GM12878 (cell line): ENCODE results near the gene FKBP3. TPM values are rescaled to one million over a fixed set of nuclear protein-coding genes. Genes with fewer than 3 reads are reported as not detected.
A peak's percentile ranks its signal among the peaks of the same experiment; 100 is the strongest.

ENCODE experiments used
- ATAC-seq: fragments of 200-7000 bp; cut with Tn5 transposase; 3 replicates; pipeline ENCODE4 v1.9.1; 2020; ENCODE audit warnings: mild to moderate bottlenecking, moderate library complexity
- BruUV-seq: library from RNA; stranded (reverse); fragments of 400-500 nt; replicated peaks from 2 replicates; lab custom pipeline; 2021; lab: Mats Ljungman, UMichigan
- CTCF ChIA-PET: fragments of 300-600 bp; sonication (Branson Sonifier 250); formaldehyde crosslinking; extraction: SDS; loops from one replicate; lab custom pipeline; 2021; ENCODE audit warnings: inconsistent platforms; lab: Yijun Ruan, JAX
- POLR2A ChIA-PET: fragments of 350-600 bp; formaldehyde crosslinking; extraction: SDS; loops from one replicate; lab custom pipeline; 2021; ENCODE audit warnings: inconsistent platforms; lab: Charles Lee
- RAD21 ChIA-PET: fragments of 300-600 bp; sonication (Branson Sonifier 250); formaldehyde crosslinking; loops from one replicate; lab custom pipeline; 2023; ENCODE audit warnings: antibody characterized with exemption; ENCODE audit not compliant: unreplicated experiment; lab: Charles Lee
- SMC1A ChIA-PET: fragments of 300-600 bp; sonication (Branson Sonifier 250); formaldehyde crosslinking; loops from one replicate; lab custom pipeline; 2023; ENCODE audit not compliant: unreplicated experiment, uncharacterized antibody; lab: Charles Lee
- DNase-seq: peaks from one replicate; pipeline ENCODE4 v3.0.0-alpha.2; 2011; ENCODE audit warnings: low read depth, low spot score
- FAIRE-seq: peaks from 3 replicates; lab custom pipeline; 2011; peaks lifted over from hg19 to GRCh38; lab: Jason Lieb, UNC
- H2AFZ ChIP-seq: 2 replicates; pipeline ENCODE4 v1.6.0; 2011; ENCODE audit warnings: low read depth, low read length, control low read depth; ENCODE audit not compliant: control insufficient read depth
- H3K27ac ChIP-seq: 2 replicates; pipeline ENCODE4 v1.5.1; 2011; ENCODE audit warnings: control low read depth; ENCODE audit not compliant: control insufficient read depth, insufficient read depth
- H3K27me3 ChIP-seq, 2 experiments: replicated peaks in 1 of 2; 2 replicates each; pipeline versions ENCODE4 v1.6.0 to v1.6.1; 2011; ENCODE audit warnings: low read length in 1 of 2; ENCODE audit not compliant: control insufficient read depth in 2 of 2, insufficient read depth in 2 of 2
- H3K36me3 ChIP-seq, 2 experiments: 2 replicates each; pipeline ENCODE4 v1.5.1; 2011; ENCODE audit warnings: low read length in 1 of 2; ENCODE audit not compliant: control insufficient read depth in 2 of 2, insufficient read depth in 2 of 2
- H3K4me1 ChIP-seq: 2 replicates; pipeline ENCODE4 v1.6.1; 2011; ENCODE audit warnings: mild to moderate bottlenecking, low read length, moderate library complexity, mixed read lengths; ENCODE audit not compliant: control insufficient read depth, insufficient read depth
- H3K4me2 ChIP-seq: 2 replicates; pipeline ENCODE4 v1.6.0; 2011; ENCODE audit warnings: control low read depth; ENCODE audit not compliant: control insufficient read depth, insufficient read depth
- H3K4me3 ChIP-seq: fragments of 200-600 bp; sonication (generic); 2 replicates; pipeline ENCODE4 v1.5.1; 2016
- H3K79me2 ChIP-seq: 2 replicates; pipeline ENCODE4 v1.6.0; 2011; ENCODE audit warnings: low read length; ENCODE audit not compliant: control insufficient read depth, insufficient read depth
- H3K9ac ChIP-seq: 2 replicates; pipeline ENCODE4 v1.8.0; 2011; ENCODE audit warnings: low read length, control low read depth, mixed read lengths; ENCODE audit not compliant: control insufficient read depth, insufficient read depth
- H3K9me3 ChIP-seq: replicated peaks from 3 replicates; pipeline ENCODE4 v1.5.1; 2011; ENCODE audit warnings: mild to moderate bottlenecking, low read length; ENCODE audit not compliant: control insufficient read depth, insufficient read depth
- H4K20me1 ChIP-seq: 2 replicates; pipeline ENCODE4 v1.6.0; 2011; ENCODE audit not compliant: control insufficient read depth, insufficient read depth
- CEBPB ChIP-seq, 2 experiments: fragments of 150-350 bp in 1 of 2; IDR thresholded peaks; 2 replicates each; pipeline ENCODE4 v1.6.1; 2012 to 2014; ENCODE audit warnings: low read depth in 2 of 2, low read length in 2 of 2, borderline replicate concordance in 1 of 2, inconsistent platforms in 1 of 2
- CHD2 ChIP-seq: IDR thresholded peaks from 2 replicates; pipeline ENCODE4 v1.6.1; 2011; ENCODE audit warnings: low read depth, low read length, improper control_type of control experiment, borderline replicate concordance
- CHD4 ChIP-seq: fragments of 200-600 bp; sonication (generic); IDR thresholded peaks from 2 replicates; pipeline ENCODE4 v1.6.1; 2016; ENCODE audit warnings: mild to moderate bottlenecking
- CUX1 ChIP-seq: IDR thresholded peaks from 2 replicates; pipeline ENCODE4 v1.6.1; 2012; ENCODE audit warnings: improper control_type of control experiment, low read depth, low read length; ENCODE audit not compliant: insufficient replicate concordance
- ELK1 ChIP-seq: IDR thresholded peaks from 2 replicates; pipeline ENCODE4 v1.6.1; 2012; ENCODE audit warnings: low read depth, low read length, improper control_type of control experiment
- GATAD2B ChIP-seq: fragments of 450-650 bp; conservative IDR thresholded peaks from 2 replicates; pipeline ENCODE4 v1.6.1; 2017; ENCODE audit warnings: low read depth, mild to moderate bottlenecking, moderate library complexity
- IRF4 ChIP-seq: IDR thresholded peaks from 2 replicates; pipeline ENCODE4 v1.6.1; 2011; ENCODE audit warnings: low read depth, low read length
- IRF5 ChIP-seq: fragments of 450-650 bp; IDR thresholded peaks from 2 replicates; pipeline ENCODE4 v1.6.1; 2017; ENCODE audit warnings: borderline replicate concordance
- MXI1 ChIP-seq: fragments of 150-350 bp; IDR thresholded peaks from 2 replicates; pipeline ENCODE4 v1.6.1; 2011; ENCODE audit warnings: low read depth, mild to moderate bottlenecking, inconsistent platforms, low read length, improper control_type of control experiment
- NFYA ChIP-seq: IDR thresholded peaks from 2 replicates; pipeline ENCODE4 v1.6.1; 2011; ENCODE audit warnings: low read depth, mild to moderate bottlenecking, low read length, improper control_type of control experiment, borderline replicate concordance
- POU2F2 ChIP-seq: IDR thresholded peaks from 3 replicates; pipeline ENCODE4 v1.6.1; 2011; ENCODE audit warnings: low read depth, mild to moderate bottlenecking, low read length, borderline replicate concordance
- RAD21 ChIP-seq: IDR thresholded peaks from 2 replicates; pipeline ENCODE4 v1.6.1; 2011; ENCODE audit warnings: mild to moderate bottlenecking, low read depth, low read length, moderate library complexity; ENCODE audit not compliant: insufficient read depth
- RUNX3 ChIP-seq: IDR thresholded peaks from 2 replicates; pipeline ENCODE4 v1.6.1; 2012; ENCODE audit warnings: low read length, inconsistent platforms
- SIN3A ChIP-seq: IDR thresholded peaks from 2 replicates; pipeline ENCODE4 v1.6.1; 2012; ENCODE audit warnings: low read depth, low read length, improper control_type of control experiment
- YBX1 ChIP-seq: fragments of 450-650 bp; IDR thresholded peaks from 2 replicates; pipeline ENCODE4 v1.6.1; 2016; ENCODE audit warnings: antibody characterized with exemption
- ZBED1 ChIP-seq: IDR thresholded peaks from 2 replicates; pipeline ENCODE4 v1.6.1; 2016; ENCODE audit warnings: borderline replicate concordance
- in situ Hi-C: fragments of 300-500 bp; cut with MboI; formaldehyde crosslinking; loops from 9 replicates; pipeline ENCODE4 v1.14.3; 2018; ENCODE audit warnings: mixed read lengths
- intact Hi-C: fragments of 100-400 bp; cut with micrococcal nuclease; formaldehyde crosslinking; loops from one replicate; pipeline ENCODE4 v1.14.2; 2022; ENCODE audit not compliant: unreplicated experiment
- polyA plus RNA-seq, 11 experiments: library from polyadenylated mRNA; depleted of rRNA in 4 of 11; unstranded in 6 of 11; stranded (reverse) in 5 of 11; fragments of >200 nt; fragmentation: Nextera tagmentation in 4 of 11; fragmentation: Illumina TruSeq in 1 of 11; extraction: Ambion mirVana in 4 of 11; extraction: Trizol in 1 of 11; gene quantifications; 1 replicate in 1 of 11; 2 replicates in 10 of 11; pipeline versions ENCODE4 v1.2.1 to v1.2.3, GENCODE V29; 2011 to 2016; ENCODE audit warnings: inconsistent platforms in 2 of 11, missing spikeins in 2 of 11, low read depth in 1 of 11
- total RNA-seq, 4 experiments: library from RNA; depleted of rRNA in 3 of 4; stranded (reverse); fragments of >200 nt in 3 of 4; fragmentation: Illumina TruSeq in 1 of 4; extraction: Trizol in 1 of 4; gene quantifications; 2 replicates each; pipeline versions ENCODE4 v1.2.1 to v1.2.3, GENCODE V29; 2013 to 2021

FKBP3 gene
- total and polyA plus RNA-seq, 10 of the 15 experiments (the other 5 are each of a cell fraction or from before 2014, with no cell fraction given): 67.2 to 218 (median 129) TPM

- Histone ChIP-seq H3K27me3 (no peaks in the 10 kb centered on the region), H3K79me2 (no peaks in the 10 kb centered on the region), H3K4me2 (no peak overlapping the region), H3K9ac (no peak overlapping the region), H4K20me1 (no peaks in the 10 kb centered on the region), H2AFZ (no peak overlapping the region), H3K36me3 (peaks cover 0 to 2% of the 10 kb centered on the region in 2 experiments; a peak in 1 of 4 replicates), H3K4me3 (no peak overlapping the region), H3K27ac (no peak overlapping the region), H3K4me1 (no peaks in the 10 kb centered on the region), H3K9me3 (no peaks in the 10 kb centered on the region)
- RAD21 ChIA-PET: no interaction called here
- POLR2A ChIA-PET: no interaction called here
- in situ Hi-C loops (no loop called here), intact Hi-C loops (no loop called here)
- ATAC-seq: peak; percentile 72
- TSS peak; percentile 41 for BruUV-seq
- DNase-seq: no peak
- CTCF ChIA-PET: no interaction called here
- FAIRE-seq: no peak
- SMC1A ChIA-PET: no interaction called here
- no peak for TF ChIP-seq SIN3A
- TF ChIP-seq IRF4: 0 out of 2 replicates have a peak, but pooled peaks have one; percentile 23
- no peak for TF ChIP-seq CEBPB (IDR thresholded peaks at IDR 0.05; ENCODE audit: borderline replicate concordance in 1 of 2, low read depth in 2 of 2, low read length in 2 of 2)
- no peak for TF ChIP-seq GATAD2B
- TF ChIP-seq CHD4: no peak
- no peak for TF ChIP-seq NFYA
- TF ChIP-seq POU2F2: no peak
- TF ChIP-seq RUNX3: peak; percentile 70
- peak; percentile 43; the same call in 1 of the 2 replicates for TF ChIP-seq RAD21
- TF ChIP-seq IRF5: no peak
- no peak for TF ChIP-seq CHD2
- no peak for TF ChIP-seq MXI1
- no peak for TF ChIP-seq ZBED1
- no peak for TF ChIP-seq CUX1
- TF ChIP-seq ELK1: no peak
- no peak for TF ChIP-seq YBX1
Observed at GRCh38 chr14:45156067-45156466, 21.8 kb upstream of the FKBP3 start.
